ENCODE results near the gene DIP2C.

Gene DIP2C

DNA sequence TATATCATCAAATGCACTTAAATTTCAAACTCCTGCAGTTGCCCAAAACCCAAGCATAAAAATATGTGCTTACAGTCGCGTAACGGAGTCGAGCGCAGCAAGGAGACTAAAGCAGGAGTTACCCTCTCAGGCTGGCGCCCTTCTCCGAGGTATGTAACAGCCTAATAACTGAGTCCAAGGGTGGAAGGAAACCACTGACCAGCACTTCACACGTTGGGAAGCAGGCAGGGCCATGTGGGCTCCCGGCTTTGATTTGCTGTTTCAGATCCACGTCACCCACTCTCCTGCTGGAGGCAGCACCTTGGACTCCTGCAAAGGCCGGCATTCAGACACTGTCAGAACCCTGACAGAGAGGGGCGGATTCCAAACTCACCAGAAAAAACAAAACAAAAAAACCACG is 123.8 kb downstream of the DIP2C start:
- FAIRE-seq: no peak

DNA sequence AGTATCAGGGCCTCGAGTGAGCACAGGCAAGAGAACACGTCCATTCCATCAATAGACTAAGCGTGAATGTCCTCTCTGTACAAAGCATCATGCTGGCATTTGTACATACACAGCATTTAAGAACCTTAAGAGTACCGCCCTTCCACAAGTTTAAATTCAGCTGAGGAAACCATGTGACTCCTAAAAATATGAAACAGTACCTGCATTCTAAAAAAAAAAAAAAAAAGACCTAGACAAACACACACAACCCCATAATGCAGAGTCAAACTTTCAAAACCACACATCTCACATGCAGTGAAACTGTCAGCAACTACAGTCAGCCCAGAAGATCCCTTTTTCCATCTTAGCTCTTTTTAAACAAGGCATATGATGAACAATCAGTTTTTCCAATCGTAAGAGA is 124.3 kb downstream of the DIP2C start:
- FAIRE-seq: no peak

DNA sequence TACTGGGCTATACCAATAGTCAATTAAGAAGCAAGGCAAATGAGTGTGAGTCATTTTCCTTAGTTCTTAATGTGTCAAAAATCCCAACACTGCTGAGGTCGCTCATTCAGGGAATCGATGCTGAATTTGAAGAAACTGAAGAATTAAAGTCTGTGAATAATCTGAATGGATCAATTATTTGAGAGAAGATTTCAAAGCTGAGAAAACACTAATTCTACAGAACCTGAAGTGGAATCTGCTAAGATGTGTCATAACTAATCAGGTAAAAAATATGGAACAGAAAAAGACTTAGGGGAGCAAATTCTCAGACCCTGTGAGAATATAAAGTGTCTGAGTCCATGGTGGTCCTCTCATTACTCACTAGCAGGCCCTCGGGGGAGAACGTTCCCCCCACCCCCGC is 125.6 kb downstream of the DIP2C start:
- no peak for FAIRE-seq

- no peak for FAIRE-seq
Observed at GRCh38 chr10:562142-562541, 127.3 kb downstream of the DIP2C start.

GRCh38 chr10:561721-562120 is 127.7 kb downstream of the DIP2C start:
- FAIRE-seq: no peak

- no peak for FAIRE-seq
Observed at GRCh38 chr10:560314-560992, 129.0 kb downstream of the DIP2C start.

DNA sequence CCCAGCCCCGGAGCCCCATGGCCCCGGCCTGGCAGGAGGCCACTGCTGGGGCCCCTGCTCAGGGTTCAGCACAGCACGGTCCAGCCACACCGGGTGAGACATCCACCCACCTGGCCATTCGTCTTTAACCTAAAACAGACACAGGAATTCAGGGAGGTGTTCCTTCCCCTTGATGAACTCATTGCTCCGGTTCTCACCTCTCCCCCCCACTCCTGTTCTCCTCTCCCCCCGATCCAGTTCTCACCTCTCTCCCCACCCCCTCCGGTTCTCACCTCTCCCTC is 129.8 kb downstream of the DIP2C start:
- FAIRE-seq: no peak

- FAIRE-seq: no peak
Observed at GRCh38 chr10:558891-559766, 130.3 kb downstream of the DIP2C start.

DNA sequence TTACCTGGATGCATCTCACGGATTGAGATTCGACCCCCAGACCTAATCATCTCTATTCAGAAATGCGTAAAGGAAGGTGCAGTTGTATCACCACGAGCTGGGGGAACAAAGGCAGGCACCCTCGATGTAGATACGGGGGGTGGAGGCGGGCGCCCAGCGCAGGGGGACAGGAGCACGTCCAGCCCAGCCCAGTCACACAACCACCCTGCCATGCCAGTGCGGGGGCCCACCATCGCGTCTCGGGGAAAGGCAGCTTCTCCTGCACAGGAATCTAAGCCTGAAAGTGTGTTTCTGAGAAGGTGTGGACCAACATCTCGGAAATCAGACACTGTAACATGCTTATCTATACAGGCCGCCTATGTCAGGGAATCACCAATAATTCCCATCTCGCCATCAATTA is 131.1 kb downstream of the DIP2C start:
- no peak for FAIRE-seq

DNA sequence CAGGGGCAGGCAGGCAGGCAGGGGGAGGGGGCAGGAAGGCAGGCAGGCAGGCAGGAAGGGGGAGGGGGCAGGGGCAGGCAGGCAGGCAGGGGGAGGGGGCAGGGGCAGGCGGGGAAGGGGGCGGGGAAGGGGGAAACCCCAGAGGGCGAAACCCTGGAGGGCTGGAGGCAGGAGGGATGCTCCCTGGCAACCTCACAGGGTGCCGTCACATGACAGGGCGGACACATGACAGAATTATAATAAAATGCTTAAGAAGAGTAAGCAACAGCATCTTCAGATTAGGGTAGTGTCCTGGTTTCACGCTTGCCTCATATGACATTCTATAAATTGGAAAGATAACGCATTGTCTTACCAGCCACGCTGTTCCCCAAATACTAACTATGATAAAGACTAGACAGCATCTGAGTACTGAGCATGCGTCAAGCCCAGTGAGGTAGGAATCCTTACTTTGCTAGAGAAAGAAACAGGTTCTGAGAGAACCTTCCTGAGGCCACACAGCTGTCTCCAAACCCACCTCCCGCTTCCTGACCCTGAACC is 131.6 kb downstream of the DIP2C start:
- no peak for FAIRE-seq

DNA sequence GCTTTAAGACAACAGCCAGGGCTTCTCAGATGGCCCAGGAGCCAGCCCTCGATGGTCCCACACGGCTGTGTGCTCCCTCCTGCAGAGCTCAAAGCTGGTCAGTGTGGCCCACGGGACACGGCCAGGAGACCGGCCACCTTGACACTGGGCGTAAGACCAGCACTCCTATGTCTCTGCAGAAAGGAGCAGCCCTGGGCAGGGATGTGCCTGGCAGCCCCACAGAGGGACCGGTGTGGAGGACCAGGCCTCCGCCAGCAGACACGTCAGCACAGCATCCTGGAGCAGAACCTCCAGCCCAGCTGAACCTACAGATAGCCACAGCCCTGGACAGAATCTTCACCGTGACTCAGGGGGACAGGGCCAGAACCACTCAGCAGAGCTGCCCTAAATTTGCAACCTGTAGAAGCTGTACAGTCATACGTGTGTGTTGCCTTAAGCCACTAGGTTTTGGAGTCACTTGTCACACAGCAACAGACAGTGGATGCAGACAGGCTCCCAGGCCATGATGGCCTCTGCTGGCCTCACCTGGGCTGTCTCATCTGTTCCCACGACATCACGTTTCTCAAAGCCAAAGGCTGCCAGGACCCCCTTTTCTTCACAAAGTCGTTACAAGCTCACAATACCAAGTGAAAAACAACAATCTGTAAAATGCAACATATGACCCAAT is 132.4 kb downstream of the DIP2C start:
- no peak for FAIRE-seq

DNA sequence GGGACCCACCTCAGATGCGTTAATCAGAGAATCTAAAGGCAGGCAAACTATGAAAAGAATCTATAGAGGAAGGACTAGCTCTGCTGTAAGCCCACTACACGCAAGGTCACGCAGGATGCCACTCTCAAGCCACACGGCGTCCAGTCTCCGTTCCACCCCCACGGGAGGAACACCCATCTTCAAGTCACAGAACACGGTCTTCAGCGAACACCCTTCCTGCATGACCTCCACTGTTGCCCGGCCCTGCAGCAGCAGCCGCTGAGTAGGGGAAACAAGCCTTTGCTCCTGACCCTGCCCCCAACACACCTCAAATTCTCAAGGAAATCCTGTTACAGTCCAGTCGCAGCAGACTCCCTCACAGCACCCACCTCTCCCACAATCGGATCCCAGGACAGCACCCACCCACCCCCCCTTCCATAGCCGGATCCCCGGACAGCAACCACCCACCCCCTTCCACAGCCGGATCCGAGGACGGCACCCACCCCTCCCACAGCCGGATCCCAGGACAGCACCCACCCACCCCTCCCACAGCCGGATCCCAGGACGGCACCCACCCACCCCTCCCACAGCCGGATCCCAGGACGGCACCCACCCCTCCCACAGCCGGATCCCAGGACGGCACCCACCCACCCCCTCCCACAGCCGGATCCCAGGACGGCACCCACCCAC is 133.7 kb downstream of the DIP2C start:
- no peak for FAIRE-seq

- no peak for FAIRE-seq
Observed at GRCh38 chr10:555281-555680, 134.2 kb downstream of the DIP2C start.

GRCh38 chr10:554182-554848 is 135.2 kb downstream of the DIP2C start:
- FAIRE-seq: no peak

GRCh38 chr10:553233-553632 is 136.2 kb downstream of the DIP2C start:
- FAIRE-seq: no peak

GRCh38 chr10:552679-553078 is 136.8 kb downstream of the DIP2C start:
- no peak for FAIRE-seq

DNA sequence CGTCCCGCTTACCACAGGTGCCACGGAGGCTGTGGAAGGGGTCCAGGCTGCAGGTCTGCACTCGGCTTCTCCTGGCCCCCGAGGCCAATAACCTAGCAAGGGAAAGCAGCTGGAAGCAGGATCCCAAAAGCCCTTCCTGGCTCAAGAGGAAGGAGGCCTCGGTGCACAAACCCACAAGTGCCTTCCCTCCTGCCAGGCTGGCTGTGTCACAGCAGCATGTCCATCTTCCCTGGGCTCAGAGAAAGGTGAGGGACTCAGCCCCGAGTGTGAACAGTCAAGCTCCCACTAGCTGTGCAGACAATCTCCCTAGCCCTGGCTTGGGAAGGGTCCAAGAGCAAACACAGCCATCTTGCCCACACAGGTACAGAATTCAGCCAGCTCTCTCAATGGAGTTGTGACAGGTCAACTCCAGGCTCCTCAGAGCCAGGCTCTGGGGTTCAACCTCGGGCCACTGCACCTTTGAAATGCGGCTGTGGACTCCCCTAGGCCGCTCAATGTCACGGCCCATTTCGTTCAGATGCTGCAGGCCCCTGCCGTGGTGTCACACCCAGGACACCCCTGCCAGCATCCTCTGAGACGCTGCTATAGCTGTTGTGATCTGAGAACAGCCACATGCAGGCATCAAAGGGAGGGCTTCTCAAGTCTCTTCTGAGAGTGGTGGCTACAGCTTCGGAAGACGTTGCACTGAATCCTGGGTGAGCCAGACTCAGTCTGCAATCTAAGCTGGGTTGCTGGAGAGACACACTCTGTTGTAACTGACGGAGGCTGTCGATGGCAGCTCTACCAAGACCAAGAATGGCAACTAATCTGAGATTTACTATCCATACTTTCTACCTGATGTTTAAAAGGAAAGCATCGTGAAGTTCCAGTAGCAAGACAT is 137.9 kb downstream of the DIP2C start:
- no peak for FAIRE-seq

- no peak for FAIRE-seq
Observed at GRCh38 chr10:550665-551372, 138.6 kb downstream of the DIP2C start.

- FAIRE-seq: no peak
Observed at GRCh38 chr10:549391-549790, 140.1 kb downstream of the DIP2C start.

DNA sequence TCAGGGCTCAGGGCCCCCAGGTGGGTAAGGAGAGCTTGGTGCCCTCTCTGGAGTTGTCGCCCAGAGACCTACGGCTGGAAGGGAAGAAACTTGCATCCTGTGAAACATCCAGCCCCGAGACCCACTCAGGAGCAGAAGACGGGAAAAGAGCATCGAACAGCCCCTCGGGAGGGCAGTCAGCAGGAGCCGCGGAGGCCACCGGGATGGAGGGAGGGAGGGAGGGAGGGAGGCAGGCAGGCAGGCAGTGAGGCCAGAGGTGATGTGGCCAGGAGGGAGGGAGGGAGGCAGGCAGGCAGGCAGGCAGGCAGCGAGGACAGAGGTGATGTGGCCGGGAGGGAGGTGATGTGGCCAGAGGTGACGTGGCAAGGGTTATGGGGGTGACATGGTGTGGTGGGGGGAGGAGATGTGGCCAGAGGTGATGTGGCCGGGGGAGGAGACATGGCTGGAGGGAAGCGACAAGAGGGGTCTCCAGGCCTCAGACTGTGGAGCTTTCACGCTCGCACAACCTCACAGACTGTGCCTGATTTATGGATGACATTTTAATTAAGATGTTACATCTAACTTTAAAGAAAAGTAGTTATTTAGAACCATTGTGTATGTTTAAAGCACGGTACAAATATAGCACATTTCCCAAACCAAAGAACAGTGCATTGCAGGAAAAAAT is 141.1 kb downstream of the DIP2C start:
- no peak for FAIRE-seq
